ENCODE data around the gene TOPAZ1. TPM values are rescaled to one million over a fixed set of nuclear protein-coding genes. Genes with fewer than 3 reads are reported as not detected.
A peak's percentile ranks its signal among the peaks of the same experiment; 100 is the strongest.

The TOPAZ1 gene
- total and polyA plus RNA-seq, 9 of the 15 experiments (the other 6 are each of a cell fraction or from before 2014, with no cell fraction given), result 0.01 TPM; not detected in 8

GRCh38 chr3:44363591-44363990 lies 121.9 kb downstream of the TOPAZ1 start (continued):
- TF ChIP-seq PTRF (tag; IDR thresholded peaks at IDR 0.05), result no peak

GRCh38 chr3:44365952-44366351 lies 124.3 kb downstream of the TOPAZ1 start:
- ChIA-PET POLR2A (no interaction called here), CTCF (ENCODE audit: low intra/inter-chr PET ratio) (no interaction called here)
- in situ Hi-C loops (cut with MboI), result no loop called here
- no peaks in the 10 kb centered on the region for H3K9me1 ChIP-seq (ENCODE audit: control insufficient read depth, insufficient read depth, low read length)
- no peak overlapping the region for H3K27ac ChIP-seq (ENCODE audit: extremely low read depth, low read depth, low read length)
- TF ChIP-seq POLR2G (IDR thresholded peaks at IDR 0.05; ENCODE audit: low read depth, low read length) (no peak), C11orf30 (IDR thresholded peaks at IDR 0.05; ENCODE audit: low read depth) (peak; percentile 70), MAFK (IDR thresholded peaks at IDR 0.05; ENCODE audit: low read length) (peak; percentile 37; the same call in 1 of the 2 replicates), MAFF (IDR thresholded peaks at IDR 0.05; ENCODE audit: low read length) (peak; percentile 18), U2AF2 (optimal IDR thresholded peaks at IDR 0.05; ENCODE audit: low read depth, low read length) (no peak), MCM2 (IDR thresholded peaks at IDR 0.05; ENCODE audit: low read depth) (no peak), NFIC (IDR thresholded peaks at IDR 0.05) (no peak), ZNF316 (IDR thresholded peaks at IDR 0.05) (peak; percentile 86), TGIF2 (CRISPR knock-in tag; IDR thresholded peaks at IDR 0.05) (no peak), SIN3B (IDR thresholded peaks at IDR 0.05; ENCODE audit: low read depth) (no peak), MAFG (tag; conservative IDR thresholded peaks at IDR 0.05) (peak; percentile 75)
- BruUV-seq (replicated peaks), result no TSS peak
- FAIRE-seq (no peak), DNase-seq (ENCODE audit: extremely low read depth in 1 of 4, low spot score in 3 of 4) (no peak), ATAC-seq (no peak)
- H2AFZ ChIP-seq (ENCODE audit: low read depth, low read length), result no peak overlapping the region
- intact Hi-C loops (cut with micrococcal nuclease), result no loop called here
- no peaks in the 10 kb centered on the region for H3K4me1 ChIP-seq (replicated peaks in 1 of 2; ENCODE audit: control insufficient read depth in 2 of 2, insufficient read depth in 2 of 2, low read length in 2 of 2)
- H3K4me3 ChIP-seq, result no peak overlapping the region
- H4K20me1 ChIP-seq (replicated peaks; ENCODE audit: control insufficient read depth, insufficient read depth, low read length), result no peaks in the 10 kb centered on the region
- H3K4me2 ChIP-seq (ENCODE audit: insufficient read depth, low read length), result no peak overlapping the region
- no peaks in the 10 kb centered on the region; the same call in 2 of the 3 replicates for H3K36me3 ChIP-seq (ENCODE audit: control insufficient read depth, insufficient read depth, low read length)
- no peaks in the 10 kb centered on the region for H3K79me2 ChIP-seq (ENCODE audit: control insufficient read depth, insufficient read depth, low read length)
- H3K9me3 ChIP-seq (replicated peaks; ENCODE audit: control insufficient read depth, insufficient read depth, low read depth, low read length), result no peaks in the 10 kb centered on the region
- no peak overlapping the region for H3K9ac ChIP-seq (ENCODE audit: insufficient read depth in 1 of 2, low read depth in 2 of 2, low read length in 2 of 2)
- no peaks in the 10 kb centered on the region for H3K27me3 ChIP-seq (ENCODE audit: control insufficient read depth in 2 of 2, insufficient read depth in 2 of 2, low read length in 2 of 2)
- WGBS (ENCODE audit: insufficient coverage, low coverage, missing lambda C conversion rate), result 96% methylated on average over 1 of the region's 1 CpG

Data from K562 (cell line).